Measurements from ENCODE around the gene CENPT. TPM values are rescaled to one million over a fixed set of nuclear protein-coding genes. Genes with fewer than 3 reads are reported as not detected.

CENPT gene
- total and polyA plus RNA-seq, 10 of the 15 experiments (the other 5 are each of a cell fraction or from before 2014, with no cell fraction given) = 1.1 to 45.7 (median 24.5) TPM

DNA sequence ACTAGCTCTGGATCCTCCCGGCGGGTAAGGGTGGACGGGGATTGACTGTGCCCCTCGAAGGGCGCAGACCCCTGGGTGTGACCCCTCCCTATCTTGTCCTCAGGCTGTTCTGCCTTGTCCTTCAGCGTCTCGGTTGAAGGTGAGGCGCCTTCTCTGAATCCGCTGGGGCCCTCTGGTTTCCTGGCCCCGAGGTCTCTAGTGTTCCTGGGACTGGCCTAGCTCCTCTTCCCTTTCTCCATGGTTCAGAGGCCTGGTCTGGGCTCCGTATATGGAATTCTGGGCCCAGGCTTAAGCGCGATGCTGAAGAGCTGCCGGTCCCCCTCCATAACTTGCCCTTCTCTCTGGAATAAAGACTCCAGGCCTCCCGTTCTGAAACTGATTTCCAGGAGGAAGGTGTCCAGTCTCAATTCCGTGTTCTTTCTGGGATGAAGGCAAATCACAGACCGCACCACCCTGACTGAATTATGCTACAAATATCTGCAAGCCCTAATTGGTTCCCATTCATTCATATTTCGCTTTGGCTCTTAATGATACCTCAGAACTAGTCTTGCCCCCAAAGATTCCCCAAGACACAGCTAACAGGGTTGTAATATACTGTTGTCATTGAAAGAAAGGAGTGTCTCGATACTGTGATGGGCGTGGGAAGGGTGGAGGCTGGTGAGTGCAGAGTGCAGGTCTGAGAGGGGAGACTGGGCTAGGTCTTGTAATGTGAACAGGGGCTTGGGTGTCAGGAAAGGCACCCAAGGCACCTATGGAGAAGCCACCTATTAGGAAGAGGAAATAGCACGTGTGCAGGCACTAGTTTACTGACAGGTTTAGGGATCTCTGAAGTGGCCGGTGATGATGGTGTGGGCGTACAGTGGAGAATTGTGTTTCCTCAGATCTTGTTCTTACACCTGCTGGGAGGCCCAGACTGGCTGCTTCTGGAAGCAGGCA lies 26.2 kb upstream of the CENPT start:
- Histone ChIP-seq H3K4me3 (peak overlapping the region; percentile 92), H3K27me3 (replicated peaks in 1 of 2; ENCODE audit: control insufficient read depth in 2 of 2, insufficient read depth in 2 of 2, low read length in 1 of 2) (no peaks in the 10 kb centered on the region), H3K9ac (ENCODE audit: control insufficient read depth, insufficient read depth, low read length) (peak overlapping the region; percentile 96), H3K27ac (ENCODE audit: control insufficient read depth, insufficient read depth) (peak overlapping the region; percentile 78), H3K36me3 (ENCODE audit: control insufficient read depth in 2 of 2, insufficient read depth in 2 of 2, low read length in 1 of 2) (peaks cover 20 to 25% of the 10 kb centered on the region in 2 experiments; a peak in 3 of 4 replicates), H3K79me2 (ENCODE audit: control insufficient read depth, insufficient read depth, low read length) (peaks cover 28% of the 10 kb centered on the region), H3K4me2 (ENCODE audit: control insufficient read depth, insufficient read depth) (peak overlapping the region; percentile 94), H2AFZ (ENCODE audit: control insufficient read depth, low read depth, low read length) (peak overlapping the region; percentile 83), H3K4me1 (ENCODE audit: control insufficient read depth, insufficient read depth, low read length) (peaks cover 10% of the 10 kb centered on the region), H4K20me1 (ENCODE audit: control insufficient read depth, insufficient read depth) (peaks cover 4% of the 10 kb centered on the region), H3K9me3 (replicated peaks; ENCODE audit: control insufficient read depth, insufficient read depth, low read length) (no peaks in the 10 kb centered on the region)
- TSS peak; percentile 61 for BruUV-seq (replicated peaks)
- intact Hi-C loops (cut with micrococcal nuclease; ENCODE audit: unreplicated experiment) = loop anchor here (1.0 kb wide), 1 partner anchor 27 kb away; the partner anchor contains the start of gene NUTF2
- FAIRE-seq (no peak), ATAC-seq (peak; percentile 5; the same call in 2 of the 3 replicates), DNase-seq (ENCODE audit: low read depth, low spot score) (no peak)
- TF ChIP-seq ZNF217 (IDR thresholded peaks at IDR 0.05) (no peak), NFYB (IDR thresholded peaks at IDR 0.05; ENCODE audit: insufficient read depth, low read depth, low read length) (no peak), HSF1 (IDR thresholded peaks at IDR 0.05; ENCODE audit: low read depth, low read length) (no peak), POU2F2 (IDR thresholded peaks at IDR 0.05; ENCODE audit: borderline replicate concordance, low read depth, low read length) (no peak), SREBF2 (IDR thresholded peaks at IDR 0.05; ENCODE audit: low read length) (no peak), BCL11A (IDR thresholded peaks at IDR 0.05; ENCODE audit: low read depth, low read length) (no peak), ZNF207 (IDR thresholded peaks at IDR 0.05; ENCODE audit: borderline replicate concordance) (no peak), EGR1 (IDR thresholded peaks at IDR 0.05; ENCODE audit: borderline replicate concordance in 1 of 2, low read depth in 2 of 2, low read length in 2 of 2) (no peak), MYC (IDR thresholded peaks at IDR 0.05; ENCODE audit: insufficient read depth, insufficient read length, insufficient replicate concordance, low read length, severe bottlenecking) (no peak), BMI1 (IDR thresholded peaks at IDR 0.05; ENCODE audit: borderline replicate concordance) (no peak), CEBPB (IDR thresholded peaks at IDR 0.05; ENCODE audit: borderline replicate concordance in 1 of 2, low read depth in 2 of 2, low read length in 2 of 2) (no peak), NR2F1 (conservative IDR thresholded peaks at IDR 0.05) (no peak)
- TF ChIP-seq, protein P1, sequence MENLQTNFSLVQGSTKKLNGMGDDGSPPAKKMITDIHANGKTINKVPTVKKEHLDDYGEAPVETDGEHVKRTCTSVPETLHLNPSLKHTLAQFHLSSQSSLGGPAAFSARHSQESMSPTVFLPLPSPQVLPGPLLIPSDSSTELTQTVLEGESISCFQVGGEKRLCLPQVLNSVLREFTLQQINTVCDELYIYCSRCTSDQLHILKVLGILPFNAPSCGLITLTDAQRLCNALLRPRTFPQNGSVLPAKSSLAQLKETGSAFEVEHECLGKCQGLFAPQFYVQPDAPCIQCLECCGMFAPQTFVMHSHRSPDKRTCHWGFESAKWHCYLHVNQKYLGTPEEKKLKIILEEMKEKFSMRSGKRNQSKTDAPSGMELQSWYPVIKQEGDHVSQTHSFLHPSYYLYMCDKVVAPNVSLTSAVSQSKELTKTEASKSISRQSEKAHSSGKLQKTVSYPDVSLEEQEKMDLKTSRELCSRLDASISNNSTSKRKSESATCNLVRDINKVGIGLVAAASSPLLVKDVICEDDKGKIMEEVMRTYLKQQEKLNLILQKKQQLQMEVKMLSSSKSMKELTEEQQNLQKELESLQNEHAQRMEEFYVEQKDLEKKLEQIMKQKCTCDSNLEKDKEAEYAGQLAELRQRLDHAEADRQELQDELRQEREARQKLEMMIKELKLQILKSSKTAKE (IDR thresholded peaks at IDR 0.05; ENCODE audit: low read depth, poor library complexity, severe bottlenecking) = no peak
- ChIA-PET CTCF (interaction anchor here (0.6 to 4.1 kb wide), 5 partner anchors 12 to 117 kb away, joined by 3 to 39 read pairs (median 5); partner anchors contain the start of gene NRN1L), POLR2A (interaction anchor here (0.5 to 1.2 kb wide), 6 partner anchors 15 to 149 kb away, joined by 3 to 4 read pairs (median 3); partner anchors contain the start of genes DDX28, DUS2 and NUTF2), SMC1A (ENCODE audit: uncharacterized antibody, unreplicated experiment) (interaction anchor here (0.9 to 1.2 kb wide), 6 partner anchors 18 to 57 kb away, joined by 3 to 5 read pairs (median 4); partner anchors contain the start of gene NUTF2), RAD21 (ENCODE audit: unreplicated experiment) (interaction anchor here (0.6 to 1.6 kb wide), 5 partner anchors 17 to 202 kb away, joined by 3 to 4 read pairs (median 3); partner anchors contain the start of gene PSKH1)
- in situ Hi-C loops (cut with MboI) = no loop called here
- WGBS (ENCODE audit: insufficient coverage, insufficient replicate concordance, low lambda C conversion rate, missing lambda C conversion rate) = 6% methylated on average over 23 of the region's 23 CpGs

Measured in GM12878 (cell line).